ENCODE results near the gene DIDO1.

The DIDO1 gene

DNA sequence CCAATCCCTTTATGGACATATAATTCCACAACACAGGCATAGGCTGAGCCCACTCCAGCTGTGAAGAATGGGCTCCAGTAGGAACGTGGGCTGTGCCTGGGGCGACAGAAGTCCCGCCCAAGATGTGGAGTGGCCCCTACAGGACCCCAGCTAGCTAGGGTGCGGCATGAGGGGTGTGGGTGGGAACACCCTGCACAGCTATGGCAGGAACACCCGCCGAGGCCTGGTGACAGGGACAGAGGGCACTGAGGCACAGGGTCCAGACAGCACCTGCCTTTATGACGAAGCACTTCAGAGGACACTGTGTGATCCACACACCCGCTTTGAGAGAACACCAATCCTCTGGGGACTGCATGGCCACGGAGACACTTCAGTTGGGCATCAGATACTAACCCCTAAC is 36.4 kb downstream of the DIDO1 start:
- no peak for DNase-seq

- no peak for DNase-seq
Observed at GRCh38 chr20:62889411-62889810, 36.9 kb downstream of the DIDO1 start.

DNA sequence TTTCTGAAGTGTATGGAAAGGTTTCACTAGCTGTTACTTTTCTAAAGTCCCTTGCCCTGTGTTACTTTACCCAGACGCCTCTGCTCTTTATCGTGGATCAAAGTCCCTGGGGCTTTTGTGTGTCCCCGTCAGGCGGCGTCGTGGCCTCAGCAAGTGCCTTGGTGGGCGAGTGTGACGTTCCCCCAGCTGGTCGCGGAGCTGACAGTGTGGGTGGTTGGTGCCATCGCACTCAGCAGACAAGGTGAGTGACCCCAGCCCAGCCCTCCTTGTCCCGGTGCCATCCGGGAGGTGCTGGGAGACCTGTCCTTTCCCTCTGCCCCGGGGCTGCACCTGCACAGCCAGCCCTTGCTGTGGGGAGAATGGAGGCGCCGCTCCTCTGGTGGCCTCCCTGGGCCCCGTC is 37.4 kb downstream of the DIDO1 start:
- DNase-seq = no peak

DNA sequence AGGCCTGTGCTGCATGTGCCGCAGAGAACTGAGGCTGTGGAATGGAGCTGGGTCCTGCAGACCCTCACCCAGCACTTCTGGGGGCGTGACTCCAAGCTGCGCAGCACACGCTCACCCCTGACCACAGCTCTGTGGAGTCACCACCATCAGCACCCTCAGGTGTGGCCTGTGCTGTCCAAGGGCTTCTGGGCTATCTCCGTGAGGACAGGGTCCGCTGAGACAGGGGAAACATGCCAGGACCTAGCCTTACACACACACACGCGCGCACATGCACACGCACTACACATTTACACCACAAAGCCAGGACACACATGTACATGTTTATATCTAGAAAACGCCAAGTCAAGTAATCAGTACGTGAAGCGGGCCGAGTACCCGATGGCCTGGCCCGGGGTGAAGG is 37.9 kb downstream of the DIDO1 start:
- DNase-seq = no peak

DNA sequence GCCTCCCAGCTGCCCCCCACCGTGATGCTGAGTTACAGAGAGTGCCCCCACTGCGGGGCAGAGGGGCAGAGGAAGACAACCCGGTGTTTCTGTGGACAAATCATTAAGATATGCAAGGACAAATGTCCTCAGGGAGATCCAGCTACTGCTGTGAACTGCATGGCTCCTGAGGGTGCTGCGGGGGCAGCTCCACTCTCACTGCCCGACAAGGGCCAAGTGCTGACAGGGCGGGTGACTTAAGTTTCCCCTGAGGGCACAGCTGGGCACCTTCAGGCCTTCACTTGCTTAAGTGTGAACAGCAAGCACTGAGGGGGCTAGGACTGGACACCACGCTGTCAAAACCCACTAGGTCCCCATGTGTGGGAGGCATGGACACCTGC is 38.5 kb downstream of the DIDO1 start:
- DNase-seq = no peak

DNA sequence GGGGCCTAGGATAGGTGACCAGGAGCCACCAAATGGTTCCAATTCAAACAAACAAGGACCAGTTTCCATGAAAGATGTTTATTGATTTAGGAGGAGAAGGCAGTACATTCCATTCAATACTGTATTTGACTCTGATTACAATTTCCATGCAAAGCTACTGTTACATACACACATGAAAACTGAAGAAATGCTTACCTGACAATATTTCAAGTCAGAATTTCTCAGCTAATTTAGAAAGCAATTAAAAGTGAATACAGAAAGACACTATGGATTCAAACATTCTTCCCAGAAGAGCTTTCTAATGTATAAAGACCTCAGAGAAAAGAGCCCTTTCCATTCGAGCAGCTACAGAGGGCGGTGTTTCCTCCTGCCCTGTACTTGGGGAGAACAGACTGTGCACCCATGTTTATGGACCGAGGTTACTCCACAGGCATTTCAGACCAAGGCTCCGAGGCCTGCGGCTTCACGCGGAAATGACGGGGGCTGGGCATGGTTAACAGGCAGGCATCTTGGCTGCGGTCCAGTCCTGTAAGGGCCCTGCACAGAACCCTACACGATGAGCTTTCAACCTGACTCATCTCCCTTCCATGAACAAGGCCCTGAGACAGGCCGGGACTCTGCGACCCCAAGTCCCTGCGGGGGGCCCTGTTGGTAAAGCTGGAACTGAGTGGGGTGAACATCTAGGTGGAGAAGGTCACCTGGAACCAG is 39.0 kb downstream of the DIDO1 start:
- no peak for DNase-seq

DNA sequence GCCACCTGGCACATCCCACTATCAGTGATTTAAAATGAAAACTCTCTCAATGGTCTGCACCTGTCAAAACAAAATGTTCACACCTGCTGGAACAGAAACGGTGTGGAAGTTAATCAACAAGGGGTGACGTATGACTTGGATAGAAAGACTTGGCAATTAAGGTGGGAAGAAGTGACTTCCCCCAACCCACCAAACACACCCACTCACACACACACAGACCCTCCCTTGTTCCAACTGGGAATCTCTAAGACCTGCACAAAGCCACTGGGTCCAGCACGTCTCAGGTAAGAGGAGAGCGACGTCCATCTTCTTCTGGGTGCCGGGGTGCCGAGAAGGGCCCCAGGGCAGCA is 39.6 kb downstream of the DIDO1 start:
- DNase-seq = no peak

DNA sequence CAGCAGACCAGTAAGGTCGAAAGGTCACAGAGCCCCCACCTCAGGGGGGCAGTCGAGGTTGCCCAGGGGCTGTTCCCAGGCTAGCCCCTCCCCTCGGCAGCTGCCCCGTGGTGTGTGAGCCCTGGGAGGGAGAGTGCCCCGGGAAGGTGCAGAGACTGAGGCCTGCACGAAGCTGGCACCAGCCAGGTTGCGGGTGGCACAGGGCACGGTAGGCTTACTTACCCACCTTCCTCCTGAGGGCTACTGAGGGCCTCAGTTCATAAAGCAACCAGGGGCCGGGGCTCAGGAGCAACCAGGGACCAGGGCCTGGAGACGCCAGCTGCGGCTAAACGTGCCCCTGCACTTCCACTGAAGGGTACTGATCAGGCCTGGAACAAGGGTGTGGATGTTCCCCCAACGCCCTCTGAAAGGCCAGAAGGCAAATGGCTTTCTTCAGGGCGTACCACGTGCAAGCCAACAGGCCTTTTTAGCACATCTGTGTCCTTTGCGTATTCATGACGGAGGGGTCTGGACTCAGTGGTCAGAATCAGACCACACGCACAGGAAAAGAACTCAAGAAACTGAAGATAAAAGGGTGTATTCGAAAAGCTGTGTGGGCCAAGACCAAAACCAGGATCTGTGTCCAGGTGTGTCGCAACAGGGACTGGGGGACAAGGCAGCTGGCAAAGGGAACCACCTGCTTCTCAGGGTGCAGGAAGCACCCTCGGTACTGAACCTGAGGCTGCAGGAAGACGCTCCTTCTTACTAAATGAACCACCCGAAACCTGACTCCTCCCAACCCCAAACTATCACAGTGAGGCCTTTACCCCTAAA is 40.2 kb downstream of the DIDO1 start:
- no peak for DNase-seq

- DNase-seq = no peak
Observed at GRCh38 chr20:62885046-62885895, 41.0 kb downstream of the DIDO1 start.

DNA sequence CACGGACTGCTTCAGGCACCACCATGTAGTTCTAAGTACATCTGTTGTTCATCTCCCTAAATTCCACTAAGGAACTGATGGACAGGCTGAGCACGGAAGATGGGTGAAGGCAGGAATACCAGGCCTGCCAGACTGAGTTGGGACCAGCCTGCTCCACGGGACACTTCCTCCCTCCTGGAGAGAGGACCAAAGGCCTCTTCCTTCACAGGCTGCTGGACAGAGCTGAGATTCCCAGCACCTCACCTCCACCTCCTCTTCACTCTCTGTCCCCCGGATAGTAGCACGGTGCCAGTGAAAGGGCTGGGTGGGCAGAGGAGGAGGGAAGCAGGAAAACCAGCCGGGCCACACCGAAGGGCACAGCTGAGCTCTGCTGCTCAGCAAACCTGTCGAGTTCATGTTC is 41.7 kb downstream of the DIDO1 start:
- DNase-seq = no peak

DNA sequence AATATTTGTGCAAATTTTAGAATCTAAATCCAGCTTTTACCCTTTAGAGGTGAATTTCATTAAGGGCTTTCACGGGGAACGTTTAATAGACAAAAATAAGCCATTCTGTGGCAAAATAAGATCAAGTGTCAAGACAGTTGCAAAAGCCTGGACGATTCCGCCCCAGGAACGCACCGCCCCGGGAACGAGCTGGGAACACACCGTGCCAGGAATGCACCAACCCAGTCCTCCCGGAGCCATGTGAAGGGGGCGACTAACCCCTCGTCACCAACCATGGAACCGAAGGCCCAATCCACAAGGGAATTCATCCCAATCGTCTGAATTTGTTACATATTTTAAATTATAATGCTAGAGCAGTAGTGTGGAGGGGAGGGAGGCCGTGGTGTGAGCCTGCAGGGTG is 43.9 kb downstream of the DIDO1 start:
- no peak for DNase-seq

GRCh38 chr20:62881662-62882395 is 44.5 kb downstream of the DIDO1 start:
- no peak for DNase-seq

GRCh38 chr20:62880935-62881661 is 45.2 kb downstream of the DIDO1 start:
- DNase-seq = no peak

DNA sequence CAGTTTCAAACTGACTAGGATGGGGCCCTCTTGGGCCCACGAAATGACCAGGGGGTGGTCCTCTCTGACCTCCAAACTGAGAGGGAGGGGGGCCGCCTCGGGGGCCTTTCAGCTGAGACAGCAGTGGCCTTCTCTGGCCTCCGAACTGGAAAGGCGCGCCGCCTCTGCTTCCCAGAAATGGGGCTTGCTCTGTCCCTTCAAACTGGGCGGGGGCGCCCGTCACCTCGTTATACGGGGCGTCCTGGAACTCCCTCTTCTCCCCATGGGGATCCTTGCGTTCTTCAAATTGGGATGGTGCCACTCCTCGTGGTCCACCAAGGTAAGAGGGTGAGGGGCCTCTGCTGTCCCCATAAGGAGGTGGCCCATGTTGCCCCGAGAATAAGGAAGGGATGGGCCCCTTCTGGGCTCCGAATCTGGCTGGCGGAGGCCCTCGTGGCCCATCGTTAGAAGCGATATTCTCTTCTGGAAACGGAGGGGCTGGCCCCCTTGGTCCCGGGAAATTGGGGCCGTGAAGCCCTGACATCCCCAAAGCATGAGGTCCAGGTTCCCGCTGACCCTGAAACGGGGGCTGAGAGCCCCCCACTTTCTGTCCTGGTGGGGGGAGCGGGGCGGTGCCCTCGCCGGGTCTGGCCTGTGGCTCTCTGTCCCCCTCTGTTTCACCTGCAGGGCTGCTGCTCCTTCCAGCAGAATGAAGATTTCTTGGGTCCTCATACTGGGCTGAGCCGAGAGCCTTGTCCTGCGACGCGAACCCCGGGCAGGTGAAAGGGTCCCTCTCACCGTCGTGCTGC is 46.0 kb downstream of the DIDO1 start:
- DNase-seq = no peak

DNA sequence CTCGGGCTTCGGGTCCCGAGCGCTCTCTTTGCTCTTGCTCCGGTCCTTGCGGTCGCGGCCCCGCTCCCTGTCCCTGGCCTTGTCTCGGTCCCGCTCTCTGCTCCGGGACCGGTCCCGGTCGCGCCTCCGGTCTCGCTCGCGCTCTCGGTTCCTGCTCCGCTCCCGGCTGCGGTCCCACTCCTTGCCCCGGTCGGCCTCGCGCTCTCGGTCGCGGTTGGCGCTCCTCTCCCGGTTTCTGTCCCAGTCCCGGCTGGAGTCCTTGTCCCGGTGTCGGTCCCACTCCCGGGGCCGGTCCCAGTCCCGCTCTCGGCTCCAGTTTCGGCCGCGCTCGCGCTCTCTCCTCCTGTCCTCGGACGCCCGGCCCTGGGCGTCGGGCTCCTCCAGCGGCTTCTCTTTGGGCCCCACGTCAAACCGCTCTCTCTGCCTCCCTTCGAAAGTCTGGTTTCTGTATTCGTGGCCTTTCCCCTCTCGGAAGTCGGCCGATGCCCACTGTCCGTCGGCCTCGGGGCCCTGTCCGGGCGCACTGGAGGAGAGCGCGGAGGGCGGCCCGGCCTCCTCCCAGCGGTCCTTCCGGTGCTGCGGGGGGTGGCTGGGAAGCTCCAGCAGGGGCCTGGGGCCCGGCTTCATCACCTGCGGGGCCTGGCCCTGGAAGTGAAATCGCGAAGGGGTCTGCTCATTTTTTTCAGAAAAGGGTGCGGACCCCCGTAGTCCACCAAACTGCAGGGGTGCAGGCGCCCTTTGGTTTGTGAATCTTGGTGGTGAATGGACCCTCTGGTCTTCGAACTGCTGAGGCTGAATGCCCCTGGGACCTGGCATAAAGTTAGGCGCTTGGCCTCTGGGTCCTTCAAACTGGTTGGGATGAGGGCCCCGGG is 46.8 kb downstream of the DIDO1 start:
- no peak for DNase-seq

GRCh38 chr20:62878244-62879038 is 47.9 kb downstream of the DIDO1 start:
- no peak for DNase-seq

- no peak for DNase-seq
Observed at GRCh38 chr20:62876902-62877816, 49.1 kb downstream of the DIDO1 start.

- no peak for DNase-seq
Observed at GRCh38 chr20:62876501-62876901, 49.8 kb downstream of the DIDO1 start.
